DMS153 treated with DMSO at 0.1 percent for 48 hours (cell line): ENCODE data around the gene SBK2.
"Not testable (repeated sequence)": the region's sequence is repeated elsewhere in the genome, so short reads cannot be mapped to it uniquely, and the experiment has no call there.

Experiments
- DNase-seq: peaks from one replicate; lab custom pipeline; 2025; ENCODE audit not compliant: unreplicated experiment; lab: John Stamatoyannopoulos, UW

SBK2 gene, protein sequence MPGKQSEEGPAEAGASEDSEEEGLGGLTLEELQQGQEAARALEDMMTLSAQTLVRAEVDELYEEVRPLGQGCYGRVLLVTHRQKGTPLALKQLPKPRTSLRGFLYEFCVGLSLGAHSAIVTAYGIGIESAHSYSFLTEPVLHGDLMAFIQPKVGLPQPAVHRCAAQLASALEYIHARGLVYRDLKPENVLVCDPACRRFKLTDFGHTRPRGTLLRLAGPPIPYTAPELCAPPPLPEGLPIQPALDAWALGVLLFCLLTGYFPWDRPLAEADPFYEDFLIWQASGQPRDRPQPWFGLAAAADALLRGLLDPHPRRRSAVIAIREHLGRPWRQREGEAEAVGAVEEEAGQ

DNA sequence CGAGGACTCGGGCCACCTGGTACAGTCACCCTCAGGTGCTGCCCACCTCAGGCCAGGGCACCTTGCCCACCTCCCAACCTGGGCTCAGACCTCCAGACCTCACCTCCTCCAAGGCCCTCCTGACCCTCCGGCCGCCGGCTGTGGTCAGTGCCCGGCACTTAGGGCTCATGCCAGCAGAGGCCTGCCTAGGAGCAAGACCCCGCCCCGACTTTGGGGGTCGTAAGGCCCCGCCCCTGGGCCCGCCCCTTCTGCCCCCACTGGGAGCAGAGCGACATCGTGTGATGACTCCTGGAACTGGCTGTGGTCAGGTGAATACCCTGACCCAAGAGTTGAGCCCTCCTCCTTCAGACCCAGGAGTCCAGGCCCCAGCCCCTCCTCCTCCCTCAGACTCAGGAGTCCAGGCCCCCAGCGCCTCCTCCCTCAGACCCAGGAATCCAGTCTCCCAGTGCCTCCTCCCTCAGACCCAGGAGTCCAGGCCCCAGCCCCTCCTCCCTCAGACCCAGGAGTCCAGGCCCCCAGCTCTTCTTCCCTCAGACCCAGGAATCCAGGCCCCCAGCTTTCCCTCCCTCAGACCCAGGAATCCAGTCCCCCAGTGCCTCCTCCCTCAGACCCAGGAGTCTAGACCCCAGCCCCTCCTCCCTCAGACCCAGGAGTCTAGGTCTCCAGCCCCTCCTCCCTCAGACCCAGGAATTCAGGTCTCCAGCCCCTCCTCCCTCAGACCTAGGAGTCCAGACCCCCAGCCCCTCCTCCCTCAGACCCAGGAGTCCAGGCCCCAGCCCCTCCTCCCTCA lies at the start of gene SBK2:
TSS of gene SBK2 (minus strand) at position 183 of the 790 bp plus-strand sequence. CDS start 839 bp downstream, outside the sequence.
- DNase-seq = no peak

DNA sequence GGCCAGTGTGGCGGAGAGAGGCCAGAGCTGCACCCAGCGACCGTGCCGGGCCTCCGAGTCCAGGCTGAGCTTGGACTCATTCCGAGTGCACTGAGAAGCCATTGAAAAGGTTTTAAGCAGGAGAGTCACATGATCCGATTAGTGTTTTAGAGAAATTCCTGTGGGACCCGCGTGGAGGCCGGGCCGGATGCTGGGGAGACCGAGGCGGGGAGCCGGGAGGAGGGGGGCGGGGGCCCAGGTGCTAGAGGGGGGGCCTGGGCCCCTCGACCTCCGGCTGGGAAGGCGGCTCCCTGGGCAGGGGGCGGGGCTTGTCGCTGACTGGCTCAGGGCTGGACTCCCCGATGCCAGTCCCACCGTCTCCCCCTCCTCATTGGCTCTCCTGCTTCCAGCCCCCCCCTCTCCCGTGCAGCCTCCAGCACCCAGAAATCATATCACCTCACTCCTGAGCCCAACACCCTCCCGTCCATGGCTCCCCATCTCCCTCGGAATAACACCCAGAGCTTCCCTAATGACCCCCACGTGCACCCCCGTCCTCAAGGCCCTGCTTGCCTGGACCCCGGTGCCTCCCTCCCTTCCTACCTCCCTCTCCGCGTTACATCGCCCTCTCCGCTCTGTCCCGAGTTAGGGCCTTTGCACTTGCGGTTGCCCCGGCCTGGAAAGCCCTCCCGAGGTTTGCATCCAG lies 48.9 kb upstream of the SBK2 start:
- DNase-seq = peak; percentile 71

DNA sequence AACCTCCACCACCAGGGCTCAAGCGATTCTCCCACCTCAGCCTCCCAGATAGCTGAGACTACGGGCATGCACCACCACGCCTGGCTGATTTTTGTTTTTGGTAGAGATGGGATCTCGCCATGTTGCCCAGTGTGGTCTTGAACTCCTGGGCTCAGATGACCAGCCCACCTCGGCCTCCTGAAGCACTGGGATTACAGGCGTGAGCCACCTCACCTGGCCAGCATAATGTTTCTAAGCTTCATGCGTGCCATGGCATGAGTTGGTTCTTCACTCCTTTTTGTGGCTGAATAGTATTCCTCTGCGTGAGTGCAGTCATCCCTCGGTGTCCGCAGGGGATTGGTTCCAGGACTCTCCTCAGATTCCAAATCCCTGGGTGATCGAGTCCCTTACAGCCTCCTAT lies 47.9 kb upstream of the SBK2 start:
- DNase-seq = no peak

DNA sequence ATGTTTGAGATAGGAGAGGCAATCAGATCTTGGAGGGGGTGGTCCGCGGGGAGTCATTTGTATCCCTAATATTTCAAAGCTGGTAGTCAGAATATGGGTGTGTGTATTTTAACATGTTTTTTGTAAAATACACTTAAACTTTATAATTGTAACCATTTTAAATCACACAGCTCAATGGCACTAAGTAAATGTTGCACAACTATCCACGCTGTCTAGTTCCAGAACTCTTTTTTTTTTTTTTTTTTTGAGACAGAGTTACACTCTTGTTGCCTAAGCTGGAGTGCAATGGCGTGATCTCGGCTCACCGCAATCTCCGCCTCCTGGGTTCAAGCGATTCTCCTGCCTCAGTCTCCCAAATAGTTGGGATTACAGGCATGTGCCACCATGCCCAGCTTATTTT lies 47.0 kb upstream of the SBK2 start:
- DNase-seq = not testable (repeated sequence)

DNA sequence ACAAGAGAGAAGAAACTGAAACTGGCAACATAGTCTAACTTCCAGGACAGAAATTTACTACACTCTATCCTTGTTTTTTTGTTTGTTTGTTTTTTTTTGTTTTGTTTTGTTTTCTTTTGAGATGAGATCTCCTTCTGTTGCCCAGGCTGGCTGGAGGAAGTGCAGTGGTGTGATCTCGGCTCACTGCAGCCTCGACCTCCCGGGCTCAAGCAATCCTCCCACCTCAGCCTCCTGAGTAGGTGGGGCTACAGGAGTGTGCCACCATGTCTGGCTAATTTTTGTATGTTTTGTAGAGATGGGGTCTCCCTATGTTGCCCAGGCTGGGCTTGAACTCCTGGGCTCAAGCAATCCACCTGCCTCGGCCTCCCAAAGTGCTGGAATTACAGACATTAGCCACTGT lies 45.4 kb upstream of the SBK2 start:
- DNase-seq = not testable (repeated sequence)

DNA sequence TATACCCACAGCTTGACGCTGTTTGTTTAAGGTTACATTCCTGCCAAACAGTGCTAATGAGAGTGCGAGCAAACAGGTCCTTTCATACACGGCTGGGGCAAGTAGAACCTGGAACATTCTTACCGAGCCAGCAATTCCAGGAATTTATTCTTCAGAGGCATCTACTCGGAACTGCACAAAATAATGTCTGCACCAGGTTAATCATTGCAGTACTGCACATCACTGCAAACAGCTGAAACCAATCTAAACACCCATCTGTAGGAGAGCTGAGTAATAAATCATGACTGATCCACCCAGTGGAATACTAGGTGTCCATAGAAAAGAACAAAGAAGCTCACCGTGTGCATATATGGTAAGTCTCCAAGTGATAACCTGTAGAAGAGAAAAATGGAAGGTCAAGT lies 44.9 kb upstream of the SBK2 start:
- DNase-seq = no peak

DNA sequence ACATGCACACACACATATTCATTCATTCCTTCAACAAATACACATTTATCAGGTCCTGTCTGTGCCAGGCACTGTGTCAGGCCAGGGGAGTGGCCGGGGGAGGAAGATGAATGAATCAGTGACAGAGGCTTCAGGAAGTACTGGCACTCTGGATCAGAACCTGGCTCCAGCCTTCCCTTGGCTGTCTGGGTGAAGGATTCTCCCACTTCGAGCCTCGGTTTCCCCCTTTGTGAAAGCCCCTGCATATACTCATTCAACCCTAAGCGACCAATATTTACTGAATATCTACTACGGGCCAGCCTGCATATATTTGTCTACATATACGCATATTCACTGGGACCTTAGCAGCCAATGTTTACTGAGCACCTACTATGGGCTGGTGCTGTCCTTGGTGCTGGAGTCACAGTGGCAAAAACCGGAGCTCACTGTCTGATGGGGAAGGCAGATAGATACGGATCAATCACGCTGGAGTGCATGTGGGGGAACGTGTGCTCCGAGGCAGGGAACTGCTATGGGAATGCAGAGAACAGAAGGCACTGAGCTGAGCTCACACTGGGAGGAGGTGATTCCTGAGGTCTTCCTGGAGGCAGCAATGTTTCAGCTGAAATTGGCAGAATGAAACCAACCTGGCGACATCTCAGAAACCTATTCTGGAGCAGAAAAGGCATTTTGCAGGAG lies 44.4 kb upstream of the SBK2 start:
- DNase-seq = no peak

DNA sequence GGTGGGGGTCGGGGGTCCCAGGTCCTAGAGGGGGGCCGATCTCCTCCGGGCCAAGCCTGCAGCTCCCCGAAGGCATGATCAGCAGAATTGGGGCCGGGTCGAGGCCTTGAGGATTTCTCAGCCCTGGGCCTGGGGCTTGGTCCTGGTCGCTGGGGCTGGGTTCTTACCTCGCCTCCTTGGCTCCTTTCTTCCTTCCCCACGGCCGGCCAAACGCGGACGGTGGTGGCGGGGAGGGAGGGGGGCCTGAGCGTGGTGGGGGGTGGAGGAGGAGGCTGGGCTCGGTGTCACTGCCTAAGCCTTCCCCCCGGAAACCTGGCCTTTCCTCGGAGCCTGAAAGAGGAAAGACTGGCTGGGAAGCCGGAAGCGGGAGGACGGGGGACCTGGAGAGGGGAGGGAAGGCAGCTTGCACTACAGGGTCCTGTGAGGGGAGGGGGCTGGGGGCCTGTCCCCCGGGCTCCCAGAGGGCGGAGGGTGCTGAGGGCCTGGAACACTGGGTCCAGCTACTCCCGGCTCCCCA lies 43.8 kb upstream of the SBK2 start, which contains the start of gene ZNF579:
TSS of gene ZNF579 (minus strand) at position 221 of the 517 bp plus-strand sequence. CDS start 1,209 bp downstream, outside the sequence.
- peak; percentile 70 for DNase-seq

DNA sequence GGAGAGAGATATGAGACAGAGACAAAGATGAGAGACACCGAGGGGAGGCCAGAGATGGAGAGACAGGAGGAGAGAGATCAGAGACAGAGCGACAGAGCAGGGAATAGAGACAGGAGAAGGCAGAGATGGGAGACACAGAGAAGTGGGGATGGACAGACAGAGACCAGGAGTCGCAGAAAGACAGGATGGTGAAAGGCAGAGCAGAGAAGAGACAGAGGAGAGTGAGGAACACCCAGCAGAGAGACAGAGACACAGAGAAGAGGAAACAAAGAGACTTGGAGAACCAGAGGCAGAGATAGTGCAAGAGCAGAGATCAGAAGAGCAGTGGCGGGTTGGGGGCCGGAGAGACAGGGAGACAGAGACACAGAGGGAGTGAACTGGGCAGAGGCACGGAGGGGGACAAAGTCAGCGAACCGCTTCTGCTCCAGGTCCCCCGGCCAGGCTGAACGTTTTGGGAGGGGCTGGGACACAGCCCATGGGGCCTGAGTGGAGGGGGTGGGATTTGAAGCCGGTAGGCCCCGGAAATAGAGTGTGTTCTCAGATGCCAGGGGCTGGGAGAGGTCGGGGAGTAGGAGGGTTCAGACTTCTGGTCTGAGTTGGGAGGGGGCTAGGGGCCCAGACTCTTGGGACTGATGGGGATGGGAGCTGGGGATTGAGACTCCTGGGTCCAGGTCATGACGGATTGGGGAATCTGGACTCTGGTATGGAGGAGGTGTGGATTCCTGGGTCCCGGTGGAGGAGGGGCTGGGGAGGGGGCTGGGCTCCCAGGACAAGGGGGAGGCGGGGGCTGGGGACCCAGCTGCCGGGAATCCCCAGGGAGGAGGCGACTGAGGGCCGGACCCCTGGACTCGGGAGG lies 43.1 kb upstream of the SBK2 start:
- DNase-seq = no peak

DNA sequence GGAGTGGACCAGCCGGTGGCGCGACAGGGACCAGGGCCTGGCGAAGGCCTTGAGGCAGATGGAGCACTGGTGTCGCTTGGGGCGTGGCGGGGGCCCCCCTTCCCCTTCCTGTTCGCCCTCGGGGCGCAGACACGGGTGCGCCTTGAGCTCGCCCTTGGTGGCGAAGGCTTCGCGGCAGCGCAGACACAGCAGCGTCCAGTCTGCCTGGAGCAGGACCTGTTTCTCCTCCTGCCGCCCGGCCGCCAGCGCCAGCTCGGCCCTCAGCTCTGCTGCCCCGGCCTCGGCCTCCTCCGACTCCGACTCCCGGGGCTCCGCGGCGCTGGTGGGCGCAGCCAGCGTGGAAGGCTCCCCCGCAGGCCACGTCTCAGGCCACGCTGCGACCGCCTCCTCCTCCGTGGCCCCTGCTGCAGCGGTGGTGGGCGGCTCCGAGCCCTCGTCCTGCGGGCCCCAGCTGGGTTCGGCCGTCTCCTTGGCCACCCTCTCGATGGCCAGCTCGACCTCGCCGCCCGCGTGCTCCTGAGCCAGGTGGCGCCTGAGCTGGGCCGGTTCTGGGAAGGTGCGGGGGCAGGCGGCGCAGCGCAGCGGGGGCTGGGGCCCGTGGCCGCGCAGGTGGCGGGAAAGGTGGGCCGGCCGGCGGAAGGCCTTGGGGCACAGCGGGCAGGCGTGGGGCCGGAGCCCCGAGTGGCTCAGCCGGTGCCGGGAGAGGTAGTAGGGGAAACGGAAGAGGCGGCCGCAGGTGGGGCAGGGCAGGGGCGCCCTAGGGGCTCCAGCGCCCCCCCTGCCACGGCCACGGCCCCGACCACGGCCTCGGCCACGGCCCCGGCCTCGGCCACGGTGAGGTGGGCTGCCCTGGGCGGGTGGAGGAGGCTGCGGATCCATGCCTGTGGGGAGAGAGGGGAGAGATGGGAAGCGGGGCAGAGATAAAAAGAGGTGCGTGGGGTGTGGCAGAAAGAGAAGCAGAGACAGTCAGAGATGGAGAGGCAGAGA lies 42.1 kb upstream of the SBK2 start:
- no peak for DNase-seq

DNA sequence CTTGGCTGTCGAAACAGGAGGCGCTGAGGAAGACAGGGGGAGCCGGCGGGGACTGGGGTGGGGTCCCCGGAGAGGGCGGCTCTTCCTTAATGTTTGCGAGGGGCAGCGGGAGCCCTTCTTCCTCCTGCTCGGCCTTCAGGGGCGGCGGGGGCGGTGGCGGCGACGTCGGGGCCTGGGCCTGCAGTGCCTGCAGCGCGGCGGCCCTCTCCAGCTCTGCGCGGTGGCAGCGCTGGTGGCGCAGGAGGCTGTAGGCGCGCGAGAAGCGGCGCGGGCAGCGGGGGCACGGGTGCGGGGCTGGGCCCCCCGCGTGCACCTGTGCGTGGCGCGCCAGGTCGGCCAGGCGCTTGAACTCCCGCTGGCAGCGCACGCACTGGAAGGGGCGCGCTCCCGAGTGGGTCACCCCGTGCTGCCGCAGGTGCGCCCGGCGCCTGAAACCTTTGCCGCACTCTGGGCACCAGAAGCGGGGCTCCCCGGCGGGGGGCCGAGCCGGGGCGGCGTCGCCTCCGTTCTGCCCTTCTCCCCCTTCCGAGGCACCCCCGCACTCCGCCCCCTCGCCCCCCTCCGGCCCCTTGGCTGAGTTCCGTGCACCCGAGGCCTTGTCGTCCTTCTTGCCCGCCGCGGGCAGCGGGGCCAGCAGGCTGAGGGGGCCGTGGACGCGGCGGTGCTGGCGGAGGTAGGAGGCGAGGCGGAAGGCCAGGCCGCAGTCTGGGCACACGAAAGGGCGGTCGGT lies 41.3 kb upstream of the SBK2 start:
- no peak for DNase-seq

DNA sequence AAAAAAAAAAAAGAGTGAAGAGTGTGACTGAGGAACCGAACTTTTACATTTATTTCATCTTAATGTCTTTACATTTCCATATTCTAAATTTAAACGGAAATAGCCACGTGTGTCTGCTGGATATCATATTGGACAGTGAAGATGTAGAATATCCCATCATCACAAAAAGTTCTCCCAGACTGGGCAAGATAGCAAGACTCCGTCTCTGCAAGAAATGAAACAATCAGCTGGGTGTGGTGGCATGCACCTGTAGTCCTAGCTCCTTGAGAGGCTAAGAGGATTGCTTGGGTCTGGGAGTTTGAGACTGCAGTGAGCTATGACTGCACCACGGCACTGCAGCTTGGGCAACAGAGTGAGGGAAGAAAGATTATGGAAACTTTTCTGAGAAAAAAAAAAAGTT lies 39.8 kb upstream of the SBK2 start:
- DNase-seq = no peak

DNA sequence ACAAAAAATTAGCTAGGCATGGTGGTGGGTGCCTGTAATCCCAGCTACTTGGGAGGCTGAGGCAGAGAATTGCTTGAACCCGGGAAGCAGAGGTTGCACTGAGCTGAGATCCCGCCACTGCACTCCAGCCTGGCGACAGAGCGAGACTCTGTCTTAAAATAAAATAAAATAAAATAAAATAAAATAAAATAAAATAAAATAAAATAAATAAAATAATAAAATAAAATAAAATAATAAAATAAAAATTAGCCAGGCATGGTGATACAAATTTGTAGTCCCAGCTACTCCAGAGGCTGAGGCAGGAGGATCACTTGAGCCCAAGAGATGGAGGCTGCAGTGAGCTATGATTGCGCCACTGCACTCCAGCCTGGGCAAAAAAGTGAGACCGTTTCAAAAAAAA lies 37.0 kb upstream of the SBK2 start:
- DNase-seq = not testable (repeated sequence)

DNA sequence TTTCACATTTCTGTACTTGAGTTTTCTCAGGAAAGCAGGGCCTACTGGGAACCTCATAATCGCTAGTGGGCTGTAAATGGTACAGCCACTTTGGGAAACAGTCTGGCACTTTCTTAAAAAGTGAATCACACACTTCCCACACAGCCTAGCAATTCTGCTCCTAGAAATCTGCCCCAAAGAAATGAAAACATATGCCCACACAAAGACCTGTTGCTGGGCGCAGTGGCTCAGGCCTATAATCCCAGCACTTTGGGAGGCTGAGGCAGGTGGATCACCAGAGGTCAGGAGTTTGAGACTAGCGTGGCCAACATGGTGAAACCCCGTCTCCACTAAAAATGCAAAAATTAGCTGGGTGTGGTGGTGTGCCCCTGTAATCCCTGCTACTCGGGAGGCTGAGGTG lies 32.5 kb upstream of the SBK2 start:
- DNase-seq = not testable (repeated sequence)

DNA sequence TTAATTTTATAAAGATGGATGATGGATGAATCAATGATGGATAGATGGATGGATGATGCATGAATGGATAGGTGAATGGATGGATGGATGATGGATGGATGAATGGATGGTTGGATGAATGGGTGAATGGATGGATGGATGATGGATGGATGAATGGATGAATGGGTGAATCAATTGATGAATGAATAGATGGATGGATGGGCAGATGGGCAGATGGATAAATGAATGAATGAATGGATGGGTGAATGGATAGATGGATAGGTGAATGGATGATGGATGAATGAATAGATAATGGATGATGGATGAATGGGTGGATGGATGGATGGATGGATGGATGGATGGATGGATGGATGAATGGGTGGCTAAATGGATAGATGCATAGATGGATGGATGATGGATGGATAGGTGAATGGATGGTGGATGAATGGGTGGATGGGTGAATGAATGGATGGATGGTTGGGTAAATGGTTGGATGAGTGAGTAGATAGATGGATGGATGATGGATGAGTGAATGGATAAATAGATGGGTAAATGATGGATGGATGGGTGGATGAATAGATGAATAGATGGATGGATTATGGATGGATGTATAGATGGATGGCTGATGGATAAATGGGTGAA lies 30.9 kb upstream of the SBK2 start:
- no peak for DNase-seq

DNA sequence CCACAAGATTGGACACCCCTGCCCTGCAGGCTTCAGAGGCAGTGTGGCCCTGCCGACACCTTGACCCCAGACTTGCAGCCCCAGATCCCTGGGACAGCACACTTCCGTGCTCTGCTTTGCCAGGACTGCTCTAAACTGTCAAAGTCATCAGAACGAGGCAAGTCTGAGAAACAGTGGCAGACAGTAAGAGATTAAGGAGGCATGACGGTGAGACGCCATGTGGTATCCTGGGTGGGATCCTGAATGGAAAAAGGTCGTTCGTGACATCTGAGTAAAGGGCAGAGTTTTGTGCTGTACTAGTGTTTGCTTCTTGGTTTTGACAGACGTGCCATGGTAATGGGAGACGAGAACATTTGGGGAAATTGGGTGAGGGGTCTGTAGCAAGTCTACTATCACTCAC lies 29.9 kb upstream of the SBK2 start:
- no peak for DNase-seq

DNA sequence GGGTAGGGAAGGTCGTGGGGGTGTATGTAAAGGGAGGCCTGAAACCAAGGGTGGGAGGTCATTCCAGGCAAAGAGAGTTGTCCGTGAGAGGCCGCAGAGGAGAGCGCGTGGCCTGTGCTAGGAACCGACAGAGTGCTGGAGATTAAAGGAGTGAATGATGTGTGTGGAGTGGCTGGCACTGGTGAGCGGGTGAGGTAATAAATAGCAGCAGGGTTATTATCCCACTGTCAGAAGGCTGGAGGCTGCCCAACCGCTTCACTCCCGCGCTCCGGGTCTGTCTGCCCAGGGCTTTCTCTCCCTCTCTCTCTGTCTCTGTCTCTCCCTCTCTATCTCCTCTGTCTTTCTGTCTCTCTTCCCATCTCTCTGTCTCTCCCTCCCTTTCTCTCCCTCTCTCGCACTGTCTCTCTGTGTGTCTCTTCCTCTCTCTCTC lies 26.3 kb upstream of the SBK2 start:
- DNase-seq = no peak

DNA sequence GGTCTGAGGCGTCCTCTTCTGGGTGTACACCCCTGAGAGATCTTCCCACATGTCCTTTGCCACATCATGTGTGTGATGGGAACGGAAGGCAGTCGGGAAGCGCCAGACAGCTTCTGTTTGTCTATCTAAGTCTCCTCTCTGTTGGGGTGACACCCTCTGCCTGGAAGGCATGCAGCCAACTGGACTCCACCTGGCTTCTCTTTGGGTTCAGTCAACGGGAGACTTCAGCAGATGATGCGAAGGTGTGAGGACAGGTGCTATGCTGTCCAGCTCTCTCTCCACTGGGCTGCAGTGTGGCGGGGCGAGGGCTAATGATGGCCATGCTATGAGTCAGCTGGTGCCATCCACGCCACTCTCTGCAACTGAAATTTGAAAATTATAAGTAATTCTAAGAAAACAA lies 22.8 kb upstream of the SBK2 start:
- no peak for DNase-seq
